IPS-18a (cell line): Measurements from ENCODE around the gene SLC6A2.

Experiments used
- H3K27ac ChIP-seq: one replicate; pipeline ENCODE4 v1.5.1; 2013; ENCODE audit warnings: low read length
- H3K27me3 ChIP-seq: one replicate; pipeline ENCODE4 v1.6.1; 2013; ENCODE audit warnings: mild to moderate bottlenecking, low read length; ENCODE audit not compliant: control insufficient read depth, insufficient read depth
- H3K36me3 ChIP-seq: one replicate; pipeline ENCODE4 v1.6.1; 2013; ENCODE audit warnings: low read depth, low read length; ENCODE audit not compliant: control insufficient read depth
- H3K4me1 ChIP-seq: one replicate; pipeline ENCODE4 v1.6.1; 2013; ENCODE audit warnings: low read depth, low read length; ENCODE audit not compliant: control insufficient read depth
- H3K4me3 ChIP-seq: one replicate; pipeline ENCODE4 v1.5.1; 2013; ENCODE audit warnings: low read length
- H3K9ac ChIP-seq: one replicate; pipeline ENCODE4 v1.6.1; 2013; ENCODE audit warnings: mild to moderate bottlenecking, low read length, moderate library complexity
- H3K9me3 ChIP-seq: one replicate; pipeline ENCODE4 v1.6.1; 2013; ENCODE audit warnings: low read depth, low read length; ENCODE audit not compliant: control insufficient read depth

SLC6A2 gene

DNA sequence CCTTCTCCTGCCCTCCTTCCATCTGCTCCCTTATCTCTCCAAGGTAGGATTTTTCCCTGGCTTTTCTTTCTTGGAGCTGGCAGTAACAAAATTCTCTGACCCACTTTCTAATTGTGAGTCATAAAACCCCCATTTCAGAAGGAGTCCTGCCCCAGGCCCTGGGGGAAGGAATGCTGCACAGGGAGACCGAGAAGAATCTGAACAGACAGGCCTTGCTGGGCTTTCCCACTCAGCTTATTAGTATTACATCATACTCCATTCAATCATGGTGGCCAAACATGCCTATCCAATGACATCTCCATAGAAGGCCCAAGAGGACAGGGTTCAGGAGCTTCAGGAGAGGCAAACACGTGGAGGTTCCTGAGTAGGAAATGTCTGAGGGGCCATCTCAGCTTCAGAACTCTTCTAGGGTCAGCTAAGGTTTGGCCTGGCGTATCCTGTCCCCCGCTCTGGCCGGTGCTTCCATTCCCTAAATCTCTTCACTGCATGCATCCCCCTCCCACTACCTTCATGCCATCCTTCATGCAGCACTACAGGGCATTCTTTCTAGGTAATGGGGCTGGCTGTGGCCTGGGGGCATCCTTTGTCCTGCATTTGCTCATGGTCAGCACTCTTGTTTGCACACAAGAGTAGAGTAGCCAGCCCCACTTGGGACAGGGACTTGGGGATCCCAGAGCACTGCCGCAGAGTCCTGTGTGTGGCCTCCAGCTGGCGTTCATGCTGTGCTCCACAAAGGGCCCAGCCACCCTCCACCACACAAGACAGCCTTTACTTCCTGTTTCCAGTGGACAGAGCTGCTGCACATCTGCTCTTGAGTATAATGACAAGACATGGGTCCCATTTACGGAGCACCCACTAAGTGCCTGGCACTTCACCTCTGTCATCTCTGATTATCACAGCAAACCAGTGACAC is 8.2 kb downstream of the SLC6A2 start:
- H3K4me1 ChIP-seq, result peaks cover 10% of the 10 kb centered on the region
- H3K27me3 ChIP-seq, result peaks cover 4% of the 10 kb centered on the region
- H3K36me3 ChIP-seq, result no peaks in the 10 kb centered on the region
- H3K4me3 ChIP-seq, result no peak overlapping the region
- no peak overlapping the region for H3K27ac ChIP-seq
- no peak overlapping the region for H3K9ac ChIP-seq
- H3K9me3 ChIP-seq, result no peaks in the 10 kb centered on the region

DNA sequence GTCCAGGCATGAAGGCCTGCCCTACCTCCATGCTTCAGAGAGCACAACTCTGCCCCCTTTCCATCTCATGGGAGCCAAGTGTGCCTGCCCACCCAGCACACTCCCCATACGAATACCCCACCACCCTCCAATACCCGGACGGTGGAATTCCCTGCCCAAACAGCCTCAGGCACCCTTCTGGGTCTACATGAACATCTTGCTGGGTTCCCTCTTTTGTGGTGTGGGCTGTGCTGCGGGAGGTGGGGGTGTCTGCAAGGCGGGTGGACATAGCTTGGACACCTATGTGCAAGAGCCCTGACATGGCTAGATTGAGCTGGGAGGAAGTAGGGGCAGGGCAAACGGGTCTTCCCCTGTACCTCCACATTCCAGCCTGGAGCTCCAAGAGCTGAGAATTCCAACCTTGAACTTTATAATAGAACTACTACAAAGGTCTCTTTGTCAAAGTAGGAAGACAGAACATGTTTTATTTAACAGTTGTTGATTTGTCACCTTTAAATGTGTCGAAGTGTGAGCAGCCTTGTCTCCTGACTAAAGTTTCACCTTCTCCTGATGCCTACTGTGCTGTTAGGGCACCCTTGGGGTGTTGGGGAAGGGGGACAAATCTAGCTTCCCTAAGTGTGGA is 9.1 kb downstream of the SLC6A2 start:
- peaks cover 10% of the 10 kb centered on the region for H3K4me1 ChIP-seq
- H3K27me3 ChIP-seq, result no peaks in the 10 kb centered on the region
- no peak overlapping the region for H3K9ac ChIP-seq
- H3K36me3 ChIP-seq, result no peaks in the 10 kb centered on the region
- no peaks in the 10 kb centered on the region for H3K9me3 ChIP-seq
- no peak overlapping the region for H3K27ac ChIP-seq
- H3K4me3 ChIP-seq, result no peak overlapping the region

DNA sequence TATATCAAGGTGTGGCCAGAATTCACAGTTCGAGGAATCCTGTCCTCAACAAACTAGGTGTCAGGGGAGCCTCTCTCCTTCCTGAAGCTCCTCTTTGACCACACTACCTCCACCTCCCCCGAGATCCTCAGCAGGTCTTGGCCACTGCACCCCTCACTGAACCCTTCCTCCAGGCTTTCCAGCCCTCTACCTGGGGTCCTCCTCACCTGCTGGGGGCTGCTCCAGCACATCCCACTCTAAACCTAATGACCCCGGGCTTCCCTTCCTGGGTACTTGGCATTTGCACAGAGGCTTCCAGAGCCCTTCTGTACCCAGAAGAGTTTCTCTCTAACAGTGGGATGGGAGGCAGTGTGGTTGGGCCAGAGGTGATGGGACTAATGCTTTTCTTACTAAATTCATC is 9.7 kb downstream of the SLC6A2 start:
- Histone ChIP-seq H3K4me1 (peaks cover 10% of the 10 kb centered on the region), H3K4me3 (no peak overlapping the region), H3K36me3 (no peaks in the 10 kb centered on the region), H3K27me3 (no peaks in the 10 kb centered on the region), H3K27ac (no peak overlapping the region), H3K9ac (no peak overlapping the region), H3K9me3 (no peaks in the 10 kb centered on the region)

DNA sequence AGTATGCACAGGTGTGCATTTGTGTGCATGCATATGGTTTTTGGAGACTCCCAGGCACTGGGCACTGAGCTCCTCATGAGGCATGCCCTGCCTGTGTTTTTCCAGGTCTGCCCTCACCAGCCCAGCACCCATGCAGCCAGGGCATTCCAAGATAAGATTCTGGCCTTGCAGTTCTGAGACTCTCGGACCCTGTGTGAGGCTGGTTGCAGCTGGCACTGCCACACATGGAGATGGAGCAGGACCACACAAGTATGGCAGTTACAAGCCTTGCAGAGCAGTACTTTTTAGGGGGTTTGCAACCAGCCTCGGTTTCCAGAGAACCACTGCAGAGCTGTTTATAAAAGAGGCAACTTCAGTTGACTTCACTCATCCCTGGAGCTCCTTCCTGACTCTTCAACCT is 10.2 kb downstream of the SLC6A2 start:
- Histone ChIP-seq H3K4me1 (peaks cover 10% of the 10 kb centered on the region), H3K9ac (no peak overlapping the region), H3K27ac (no peak overlapping the region), H3K36me3 (no peaks in the 10 kb centered on the region), H3K9me3 (no peaks in the 10 kb centered on the region), H3K4me3 (no peak overlapping the region), H3K27me3 (no peaks in the 10 kb centered on the region)

DNA sequence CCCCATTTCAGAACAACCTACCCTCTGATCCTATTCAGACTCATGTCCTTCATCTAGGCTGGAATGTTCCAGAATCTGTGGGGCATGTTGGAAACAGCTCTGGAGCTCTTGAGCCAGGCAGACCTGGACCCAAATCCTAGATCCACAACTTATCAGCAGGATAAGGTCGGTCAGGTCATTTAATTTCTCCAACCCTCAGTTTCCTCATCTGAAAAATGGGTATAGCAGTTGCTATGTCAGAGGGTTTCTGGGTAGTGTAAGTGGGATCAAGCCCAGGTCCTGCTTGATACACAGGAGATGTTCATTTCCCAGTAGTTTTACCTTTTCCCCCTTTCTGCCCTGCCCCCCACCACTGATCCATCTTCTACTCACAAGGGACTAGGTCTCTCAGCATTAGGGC is 12.0 kb downstream of the SLC6A2 start:
- no peaks in the 10 kb centered on the region for H3K36me3 ChIP-seq
- H3K27ac ChIP-seq, result no peak overlapping the region
- no peak overlapping the region for H3K4me3 ChIP-seq
- H3K9me3 ChIP-seq, result no peaks in the 10 kb centered on the region
- H3K4me1 ChIP-seq, result peaks cover 10% of the 10 kb centered on the region
- H3K27me3 ChIP-seq, result no peaks in the 10 kb centered on the region
- H3K9ac ChIP-seq, result no peak overlapping the region

DNA sequence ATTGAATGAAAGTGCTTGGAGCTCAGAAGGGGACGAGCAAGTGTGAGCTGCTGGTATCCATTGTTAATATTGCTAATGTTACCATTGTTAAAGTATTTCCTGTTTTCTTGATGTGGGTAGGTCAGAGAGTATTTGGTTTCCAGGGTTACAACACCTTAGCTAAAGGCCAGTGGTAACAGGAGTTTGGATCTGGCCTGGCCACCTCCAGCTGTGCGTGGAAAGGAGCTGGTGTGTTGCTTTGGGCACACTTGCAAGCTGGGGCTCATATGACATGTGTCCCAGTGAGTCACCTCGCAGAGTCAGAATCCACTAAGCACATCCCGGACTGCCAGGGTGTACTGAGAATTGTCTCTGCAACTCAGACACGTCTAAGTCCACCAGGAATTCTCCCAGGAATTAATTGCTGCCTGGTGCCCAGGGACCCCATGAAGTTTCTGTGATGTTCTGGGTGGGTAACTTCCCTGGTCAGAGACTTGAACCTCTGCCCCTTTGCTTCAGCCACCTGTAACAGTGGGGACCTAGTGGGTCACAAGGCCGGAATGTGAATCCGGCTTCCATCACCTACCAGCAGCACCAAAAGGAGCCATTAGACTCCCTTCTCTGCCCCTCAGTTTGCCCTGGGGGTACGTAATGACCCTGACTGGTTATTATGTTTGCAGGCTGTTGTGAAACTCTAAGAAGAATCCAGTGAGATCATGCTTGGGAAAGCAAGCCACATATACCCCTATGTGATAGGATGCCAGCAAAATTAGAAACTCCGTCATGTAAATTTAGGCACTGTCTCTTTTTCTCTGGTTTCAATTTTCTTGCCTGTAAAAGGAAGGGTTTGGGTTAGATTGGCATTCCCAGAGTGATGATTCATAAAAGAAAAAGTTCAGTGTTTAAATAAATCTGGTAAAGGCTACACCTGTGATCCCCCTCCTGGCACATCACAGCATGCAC is 12.8 kb downstream of the SLC6A2 start:
- Histone ChIP-seq H3K27ac (no peak overlapping the region), H3K4me1 (peaks cover 10% of the 10 kb centered on the region), H3K4me3 (no peak overlapping the region), H3K9ac (no peak overlapping the region), H3K9me3 (no peaks in the 10 kb centered on the region), H3K27me3 (no peaks in the 10 kb centered on the region), H3K36me3 (no peaks in the 10 kb centered on the region)

DNA sequence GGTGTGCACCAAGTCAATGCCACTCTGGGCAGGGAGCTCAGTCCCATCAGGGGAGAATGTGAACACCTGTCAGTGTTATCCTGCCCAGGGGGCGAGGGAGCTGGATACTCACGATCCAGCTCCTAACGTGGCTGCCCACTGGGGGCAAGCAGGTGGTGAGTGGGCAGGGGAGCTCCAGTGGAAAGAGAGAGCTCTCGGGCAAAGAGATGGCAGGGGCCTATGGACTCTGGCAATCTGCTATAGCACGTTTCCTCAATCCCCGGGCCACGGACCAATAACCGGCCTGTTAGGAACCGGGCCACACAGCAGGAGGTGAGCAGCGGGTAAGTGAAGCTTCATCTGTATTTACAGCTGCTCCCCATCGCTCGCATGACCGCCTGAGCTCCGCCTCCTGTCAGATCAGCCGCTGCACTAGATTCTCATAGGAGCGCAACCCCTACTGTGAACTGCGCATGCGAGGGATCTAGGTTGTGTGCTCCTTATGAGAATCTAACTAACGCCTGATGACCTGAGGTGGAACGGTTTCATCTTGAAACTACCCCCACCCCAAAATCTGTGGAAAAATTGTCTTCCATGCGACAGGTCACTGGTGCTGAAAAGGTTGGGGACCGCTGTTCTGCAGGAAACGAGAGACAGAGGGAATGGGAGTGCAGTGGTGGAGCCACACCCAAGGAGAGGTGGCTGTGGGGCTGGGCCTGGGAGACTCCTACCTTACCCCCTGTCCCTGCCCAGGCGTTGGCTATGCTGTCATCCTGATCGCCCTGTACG is 15.6 kb downstream of the SLC6A2 start:
- Histone ChIP-seq H3K4me1 (peaks cover 10% of the 10 kb centered on the region), H3K9ac (no peak overlapping the region), H3K27ac (no peak overlapping the region), H3K4me3 (no peak overlapping the region), H3K27me3 (no peaks in the 10 kb centered on the region), H3K9me3 (no peaks in the 10 kb centered on the region), H3K36me3 (no peaks in the 10 kb centered on the region)

DNA sequence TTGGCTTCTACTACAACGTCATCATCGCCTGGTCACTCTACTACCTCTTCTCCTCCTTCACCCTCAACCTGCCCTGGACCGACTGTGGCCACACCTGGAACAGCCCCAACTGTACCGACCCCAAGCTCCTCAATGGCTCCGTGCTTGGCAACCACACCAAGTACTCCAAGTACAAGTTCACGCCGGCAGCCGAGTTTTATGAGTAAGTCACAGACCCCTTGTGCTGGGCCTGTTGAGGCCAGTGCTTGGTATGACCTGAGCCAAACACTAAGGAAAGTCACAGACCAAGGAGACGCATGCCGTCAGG is 16.1 kb downstream of the SLC6A2 start:
- Histone ChIP-seq H3K9ac (no peak overlapping the region), H3K27me3 (no peaks in the 10 kb centered on the region), H3K9me3 (no peaks in the 10 kb centered on the region), H3K36me3 (no peaks in the 10 kb centered on the region), H3K4me3 (no peak overlapping the region), H3K27ac (no peak overlapping the region), H3K4me1 (peaks cover 10% of the 10 kb centered on the region)

DNA sequence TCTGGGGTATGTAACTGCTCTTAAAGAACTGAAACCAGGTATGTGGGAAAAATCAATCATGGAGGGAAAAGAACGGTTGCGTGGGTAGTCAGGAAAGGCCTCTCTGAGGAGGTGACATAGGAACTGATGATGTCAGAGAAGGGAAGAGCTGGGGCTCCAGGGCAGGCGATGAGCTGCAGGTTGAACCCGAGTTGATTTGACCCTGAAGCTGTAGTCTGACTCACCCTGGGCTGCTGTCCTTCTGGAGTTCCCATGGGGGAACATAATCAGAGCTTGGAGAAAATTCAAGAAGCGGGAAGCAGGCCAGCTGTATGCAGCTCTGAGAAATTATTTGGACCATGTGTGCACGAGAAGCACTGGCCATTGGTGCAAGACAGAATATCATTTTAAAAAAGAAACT is 16.7 kb downstream of the SLC6A2 start:
- Histone ChIP-seq H3K9ac (no peak overlapping the region), H3K36me3 (no peaks in the 10 kb centered on the region), H3K9me3 (no peaks in the 10 kb centered on the region), H3K27me3 (no peaks in the 10 kb centered on the region), H3K27ac (no peak overlapping the region), H3K4me3 (no peak overlapping the region), H3K4me1 (peaks cover 10% of the 10 kb centered on the region)

DNA sequence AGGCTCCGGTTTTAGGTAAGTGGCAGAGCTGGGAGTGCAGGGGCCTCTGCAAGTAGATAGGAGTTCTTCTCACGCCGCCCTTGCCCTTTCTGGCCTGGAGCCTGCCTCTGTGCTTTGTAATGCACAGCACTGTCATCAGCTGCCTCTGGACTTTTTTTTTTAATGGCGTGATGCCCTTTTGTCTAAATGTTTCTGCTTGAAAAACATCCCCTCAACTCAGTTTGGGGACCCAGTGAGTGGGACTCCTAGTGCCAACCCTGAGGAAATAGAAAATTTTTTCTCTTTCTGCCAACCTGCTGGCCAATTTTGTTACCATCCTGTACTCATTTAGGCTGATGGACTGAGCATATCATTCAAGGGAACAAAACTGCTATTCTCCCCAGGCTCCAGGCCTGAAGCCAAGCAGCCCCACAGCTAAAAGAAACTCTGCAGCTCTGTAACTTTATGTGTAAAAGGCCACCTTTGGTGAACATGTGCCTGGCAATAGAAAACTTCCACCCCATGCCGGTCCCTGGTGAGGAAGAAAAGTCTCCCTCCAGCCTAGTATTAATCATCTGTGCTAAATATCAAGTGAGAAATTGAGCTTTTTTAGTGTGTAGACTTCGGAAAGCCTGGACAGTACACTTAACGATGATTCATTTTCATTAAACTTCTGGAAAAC is 22.5 kb downstream of the SLC6A2 start:
- no peak overlapping the region for H3K27ac ChIP-seq
- no peaks in the 10 kb centered on the region for H3K4me1 ChIP-seq
- H3K9me3 ChIP-seq, result no peaks in the 10 kb centered on the region
- H3K4me3 ChIP-seq, result no peak overlapping the region
- H3K27me3 ChIP-seq, result no peaks in the 10 kb centered on the region
- H3K9ac ChIP-seq, result no peak overlapping the region
- no peaks in the 10 kb centered on the region for H3K36me3 ChIP-seq
